Heart left ventricle (tissue), 16 donors: Measurements from ENCODE around the gene CLN6. TPM values are rescaled to one million over a fixed set of nuclear protein-coding genes. Genes with fewer than 3 reads are reported as not detected.

Experiments used
- ATAC-seq, 4 donors: fragments of 200-7000 bp; cut with Tn5 transposase; one replicate each; pipeline ENCODE4 v1.9.1; 2020 to 2022; ENCODE audit warnings: moderate library complexity in 4 of 4, mild to moderate bottlenecking in 3 of 4, moderate number of reproducible peaks in 1 of 4
- DNase-seq, 5 donors: peaks; one replicate each; pipeline ENCODE4 v3.0.0-alpha.2; 2020
- H3K27ac ChIP-seq, 12 donors: fragments of 200-600 bp; sonication (generic) in 4 of 12; one replicate each; pipeline versions ENCODE4 v1.5.0 to v1.8.0; 2016 to 2022; ENCODE audit warnings: mild to moderate bottlenecking in 2 of 12
- H3K27me3 ChIP-seq, 9 donors: fragments of 200-600 bp; sonication (generic) in 2 of 9; one replicate each; pipeline versions ENCODE4 v1.5.1 to v1.8.0; 2016 to 2022; ENCODE audit warnings: mild to moderate bottlenecking in 3 of 9
- H3K36me3 ChIP-seq, 9 donors: fragments of 200-600 bp; sonication (generic) in 2 of 9; one replicate each; pipeline versions ENCODE4 v1.5.0 to v1.8.0; 2018 to 2022; ENCODE audit warnings: mild to moderate bottlenecking in 2 of 9
- H3K4me1 ChIP-seq, 12 donors: fragments of 200-600 bp; sonication (generic) in 4 of 12; one replicate each; pipeline versions ENCODE4 v1.5.0 to v1.8.0; 2016 to 2022; ENCODE audit warnings: mild to moderate bottlenecking in 3 of 12
- H3K4me3 ChIP-seq, 12 donors: fragments of 200-600 bp; sonication (generic) in 4 of 12; one replicate each; pipeline versions ENCODE4 v1.5.0 to v1.8.0; 2017 to 2022; ENCODE audit warnings: mild to moderate bottlenecking in 9 of 12, moderate library complexity in 4 of 12
- H3K9me3 ChIP-seq, 12 donors: fragments of 200-600 bp; sonication (generic) in 4 of 12; one replicate each; pipeline versions ENCODE4 v1.5.0 to v1.8.0; 2016 to 2022; ENCODE audit warnings: mild to moderate bottlenecking in 1 of 12
- CTCF ChIP-seq, 12 donors: fragments of 200-600 bp; sonication (generic) in 4 of 12; IDR thresholded peaks; one replicate each; pipeline versions ENCODE4 v1.5.0 to v1.8.0; 2018 to 2022; ENCODE audit warnings: antibody characterized with exemption in 12 of 12, mild to moderate bottlenecking in 5 of 12
- POLR2A ChIP-seq, 2 donors: fragments of 450-650 bp; IDR thresholded peaks; one replicate each; pipeline ENCODE4 v1.6.1; 2017; ENCODE audit warnings: antibody characterized with exemption in 2 of 2, mild to moderate bottlenecking in 2 of 2, moderate library complexity in 2 of 2
- WGBS, 4 donors: extraction: QIAGEN DNeasy Blood & Tissue Kit in 2 of 4; methylation state at CpG; one replicate each; pipeline versions ENCODE4 v1.1.5 to v1.1.7; 2013 to 2018; 5-methylcytosine and 5-hydroxymethylcytosine counted together
- intact Hi-C, 10 donors: fragments of 100-400 bp; cut with DNase I; formaldehyde crosslinking; loops; one replicate each; pipeline versions ENCODE4 v1.11.1 to v1.14.2; 2022
- polyA plus RNA-seq, 2 donors: library from polyadenylated mRNA; stranded (reverse); fragments of 200-250 nt; gene quantifications; one replicate each; pipeline ENCODE4 v1.2.3, GENCODE V29; 2013
- total RNA-seq, 9 donors: library from RNA; depleted of rRNA in 2 of 9; stranded (reverse); fragments of >200 nt in 2 of 9; fragmentation: NEBNext Ultra II Directional in 3 of 9; extraction: Animal tissue kit (Norgen Biotek cat#: 25700) in 3 of 9; gene quantifications; one replicate each; pipeline versions ENCODE4 v1.1.0 to v1.2.4, GENCODE V29; 2016 to 2023
- donor health status: ischemic (EF 13 %, LVEDD 7.1; RV severe dilation, severe dysfunction).
- donor health status: healthy with polysubstance abuse.
- donor health status: DM: no; HTN: yes; CAD: no.
- donor health status: DM: no; HTN: no; CAD: no.
- donor health status: ischemic (EF 25% LVEDD 6.9; RV normal size, moderate dysfunction).
- donor health status: ischemic (EF 25% LVEDD 5.7; RV mildly dilated, moderate dysfunction).
- donor health status: healthy.
- donor health status: DM: yes; HTN: yes; CAD: no.
- donor health status: ischemic (EF 35%, LVEDD 5.7; RV mildly dilated, moderate dysfunction).
- donor health status: nonischemic (EF 11% LVEDD 7.7; RV severe dilation, severe dysfunction).
- donor health status: DM: yes; HTN: yes; CAD: no.
- donor health status: PGD.
- donor health status: ischemic (EF 29% LVEDD 5.4; RV normal size, mild dysfunction).
- donor health status: nonischemic (EF 23%, LVEDD 6.1; RV moderate dilation, normal function).

CLN6 gene
- total and polyA plus RNA-seq, 11 donors, result 5.6 to 24.1 (median 8.9) TPM

GRCh38 chr15:68274201-68274848 lies 44.8 kb upstream of the CLN6 start:
- peaks cover 0 to 60% (median 25%) of the 10 kb centered on the region in 12 donors for H3K4me1 ChIP-seq
- H3K36me3 ChIP-seq, result no peaks in the 10 kb centered on the region
- TF ChIP-seq POLR2A (IDR thresholded peaks at IDR 0.05) (no peak), CTCF (IDR thresholded peaks at IDR 0.05) (no peak)
- WGBS, 4 donors, result 71 to 90% (median 80%) methylated on average over 5 of the region's 5 CpGs
- H3K4me3 ChIP-seq, result no peak overlapping the region
- peak overlapping the region in 6 of 12 donors; percentile 18 to 98 (median 70) for H3K27ac ChIP-seq
- intact Hi-C loops, result no loop called here
- ATAC-seq (no peak), DNase-seq (no peak)
- no peaks in the 10 kb centered on the region for H3K27me3 ChIP-seq
- H3K9me3 ChIP-seq, result no peaks in the 10 kb centered on the region

- no peaks in the 10 kb centered on the region for H3K36me3 ChIP-seq
- no peaks in the 10 kb centered on the region for H3K9me3 ChIP-seq
- DNase-seq, result peak in 2 of 5 donors; percentile 33 to 46
- peak; percentile 36 to 55 (median 46) for ATAC-seq
- H3K27me3 ChIP-seq, result no peaks in the 10 kb centered on the region
- H3K27ac ChIP-seq, result peak overlapping the region in 10 of 12 donors; percentile 19 to 98 (median 70)
- intact Hi-C loops, result no loop called here
- no peak overlapping the region for H3K4me3 ChIP-seq
- TF ChIP-seq CTCF (IDR thresholded peaks at IDR 0.05) (no peak), POLR2A (IDR thresholded peaks at IDR 0.05) (no peak)
- 25 to 80% (median 44%) methylated on average over 1 of the region's 1 CpG for WGBS, 4 donors
- peaks cover 0 to 54% (median 19%) of the 10 kb centered on the region in 12 donors for H3K4me1 ChIP-seq
Observed at GRCh38 chr15:68272721-68273271, 43.3 kb upstream of the CLN6 start.

- Histone ChIP-seq H3K27ac (peak overlapping the region in 11 of 12 donors; percentile 19 to 98 (median 68)), H3K36me3 (no peaks in the 10 kb centered on the region), H3K9me3 (no peaks in the 10 kb centered on the region), H3K4me1 (peaks cover 0 to 53% (median 18%) of the 10 kb centered on the region in 12 donors), H3K27me3 (no peaks in the 10 kb centered on the region), H3K4me3 (no peak overlapping the region)
- no peak for TF ChIP-seq CTCF (IDR thresholded peaks at IDR 0.05)
- no peak for TF ChIP-seq POLR2A (IDR thresholded peaks at IDR 0.05)
- ATAC-seq (peak in 3 of 4 donors; percentile 23 to 47 (median 36)), DNase-seq (no peak)
- intact Hi-C loops, result no loop called here
- 46 to 54% (median 52%) methylated on average over 11 of the region's 11 CpGs for WGBS, 4 donors
Observed at GRCh38 chr15:68271854-68272471, 42.4 kb upstream of the CLN6 start.

GRCh38 chr15:68268405-68268804 lies 38.9 kb upstream of the CLN6 start:
- no peak for ATAC-seq
- TF ChIP-seq POLR2A (IDR thresholded peaks at IDR 0.05), result no peak
- no peak for TF ChIP-seq CTCF (IDR thresholded peaks at IDR 0.05)
- 30 to 41% (median 37%) methylated on average over 3 of the region's 3 CpGs for WGBS, 4 donors

More at GRCh38 chr15:68268405-68268804, 38.9 kb upstream of the CLN6 start:
- no peaks in the 10 kb centered on the region for H3K36me3 ChIP-seq
- H3K4me3 ChIP-seq, result no peak overlapping the region
- peaks cover 0 to 9% (median 0%) of the 10 kb centered on the region in 9 donors for H3K27me3 ChIP-seq
- H3K9me3 ChIP-seq, result no peaks in the 10 kb centered on the region
- peaks cover 0 to 24% (median 11%) of the 10 kb centered on the region in 12 donors for H3K4me1 ChIP-seq
- DNase-seq, result no peak
- intact Hi-C loops, result no loop called here
- no peak overlapping the region for H3K27ac ChIP-seq
